HEK293T (cell line): ENCODE results near the gene ASXL1.

Source experiments
- ARNT ChIP-seq: fragments of 450-650 bp; IDR thresholded peaks from 2 replicates; pipeline ENCODE4 v1.6.1; 2017; ENCODE audit warnings: mild to moderate bottlenecking
- BHLHE40 ChIP-seq: fragments of 450-650 bp; IDR thresholded peaks from 2 replicates; pipeline ENCODE4 v1.6.1; 2016; ENCODE audit warnings: mild to moderate bottlenecking, moderate library complexity, borderline replicate concordance
- ELF4 ChIP-seq: fragments of 450-650 bp; IDR thresholded peaks from 2 replicates; pipeline ENCODE4 v1.6.1; 2017; ENCODE audit warnings: antibody characterized with exemption
- FOXA1 ChIP-seq: fragments of 450-650 bp; IDR thresholded peaks from 2 replicates; pipeline ENCODE4 v1.6.1; 2016; ENCODE audit warnings: mild to moderate bottlenecking
- NFRKB ChIP-seq: fragments of 450-650 bp; IDR thresholded peaks from 2 replicates; pipeline ENCODE4 v1.6.1; 2016; ENCODE audit warnings: mild to moderate bottlenecking, moderate library complexity
- PKNOX1 ChIP-seq: fragments of 450-650 bp; IDR thresholded peaks from 2 replicates; pipeline ENCODE4 v1.6.1; 2016
- SP1 ChIP-seq: fragments of 450-650 bp; IDR thresholded peaks from 2 replicates; pipeline ENCODE4 v1.6.1; 2017
- TARDBP ChIP-seq: fragments of 450-650 bp; IDR thresholded peaks from 2 replicates; pipeline ENCODE4 v1.6.1; 2016
- ZNF384 ChIP-seq: fragments of 450-650 bp; IDR thresholded peaks from 2 replicates; pipeline ENCODE4 v1.6.1; 2016

- TF ChIP-seq TARDBP = no peak
- TF ChIP-seq PKNOX1 = no peak
- no peak for TF ChIP-seq ZNF384
- no peak for TF ChIP-seq BHLHE40
- TF ChIP-seq ARNT = no peak
- TF ChIP-seq NFRKB = no peak
- TF ChIP-seq ELF4 = no peak
- no peak for TF ChIP-seq SP1
- TF ChIP-seq FOXA1 = no peak
Observed at GRCh38 chr20:32479012-32479411, 120.9 kb downstream of the ASXL1 start.
